ENCODE results near the gene CST9. TPM values are rescaled to one million over a fixed set of nuclear protein-coding genes. Genes with fewer than 3 reads are reported as not detected.
"Not testable (repeated sequence)": the region's sequence is repeated elsewhere in the genome, so short reads cannot be mapped to it uniquely, and the experiment has no call there.

CST9 gene
- total and polyA plus RNA-seq, 2 donors from 2014 or later = not detected

- no peak for TF ChIP-seq CTCF (IDR thresholded peaks at IDR 0.05; ENCODE audit: borderline replicate concordance, extremely low read depth, insufficient read depth)
- FAIRE-seq = no peak
- intact Hi-C loops (cut with DNase I) = no loop called here
- Histone ChIP-seq H3K4me1 (ENCODE audit: control insufficient read depth in 2 of 3, insufficient read depth in 2 of 3, low read depth in 1 of 3, low read length in 3 of 3) (no peaks in the 10 kb centered on the region), H3K9me3 (ENCODE audit: control insufficient read depth in 2 of 3, insufficient read depth in 1 of 3, low read length in 3 of 3) (no peaks in the 10 kb centered on the region), H3K9ac (ENCODE audit: low read length in 3 of 3) (no peak overlapping the region), H3K4me3 (ENCODE audit: low read length in 3 of 3) (no peak overlapping the region), H3K27me3 (ENCODE audit: control insufficient read depth, insufficient read depth, low read length) (no peaks in the 10 kb centered on the region), H3K36me3 (ENCODE audit: control insufficient read depth in 2 of 3, insufficient read depth in 3 of 3, low read length in 3 of 3) (no peaks in the 10 kb centered on the region), H3K27ac (ENCODE audit: low read depth in 2 of 2, low read length in 2 of 2) (no peak overlapping the region)
- no peak for DNase-seq
Observed at GRCh38 chr20:23583526-23583925, 22.2 kb downstream of the CST9 start.

- no peak for DNase-seq
- Histone ChIP-seq H3K9me3 (ENCODE audit: control insufficient read depth in 2 of 3, insufficient read depth in 1 of 3, low read length in 3 of 3) (no peaks in the 10 kb centered on the region), H3K4me3 (ENCODE audit: low read length in 3 of 3) (no peak overlapping the region), H3K27ac (ENCODE audit: low read depth in 2 of 2, low read length in 2 of 2) (no peak overlapping the region), H3K4me1 (ENCODE audit: control insufficient read depth in 2 of 3, insufficient read depth in 2 of 3, low read depth in 1 of 3, low read length in 3 of 3) (no peaks in the 10 kb centered on the region), H3K9ac (ENCODE audit: low read length in 3 of 3) (no peak overlapping the region), H3K36me3 (ENCODE audit: control insufficient read depth in 2 of 3, insufficient read depth in 3 of 3, low read length in 3 of 3) (no peaks in the 10 kb centered on the region), H3K27me3 (ENCODE audit: control insufficient read depth, insufficient read depth, low read length) (no peaks in the 10 kb centered on the region)
- no peak for TF ChIP-seq CTCF (IDR thresholded peaks at IDR 0.05; ENCODE audit: borderline replicate concordance, extremely low read depth, insufficient read depth)
- intact Hi-C loops (cut with DNase I) = no loop called here
- FAIRE-seq = no peak
Observed at GRCh38 chr20:23582293-23582692, 23.4 kb downstream of the CST9 start.

- H3K27ac ChIP-seq (ENCODE audit: low read depth in 2 of 2, low read length in 2 of 2); H3K27me3 ChIP-seq (ENCODE audit: control insufficient read depth, insufficient read depth, low read length); intact Hi-C loops (cut with DNase I); H3K9me3 ChIP-seq (ENCODE audit: control insufficient read depth in 2 of 3, insufficient read depth in 1 of 3, low read length in 3 of 3); H3K36me3 ChIP-seq (ENCODE audit: control insufficient read depth in 2 of 3, insufficient read depth in 3 of 3, low read length in 3 of 3); H3K9ac ChIP-seq (ENCODE audit: low read length in 3 of 3); H3K4me3 ChIP-seq (ENCODE audit: low read length in 3 of 3); FAIRE-seq; H3K4me1 ChIP-seq (ENCODE audit: control insufficient read depth in 2 of 3, insufficient read depth in 2 of 3, low read depth in 1 of 3, low read length in 3 of 3): not testable (repeated sequence)
- DNase-seq = peak in 1 of 5 donors; percentile 45
Observed at GRCh38 chr20:23581833-23582232, 23.9 kb downstream of the CST9 start.

GRCh38 chr20:23574977-23575376 lies 30.7 kb downstream of the CST9 start:
- DNase-seq = no peak
- Histone ChIP-seq H3K9me3 (ENCODE audit: control insufficient read depth in 2 of 3, insufficient read depth in 1 of 3, low read length in 3 of 3) (no peaks in the 10 kb centered on the region), H3K27ac (ENCODE audit: low read depth in 2 of 2, low read length in 2 of 2) (no peak overlapping the region), H3K4me3 (ENCODE audit: low read length in 3 of 3) (no peak overlapping the region), H3K36me3 (ENCODE audit: control insufficient read depth in 2 of 3, insufficient read depth in 3 of 3, low read length in 3 of 3) (no peaks in the 10 kb centered on the region), H3K27me3 (ENCODE audit: control insufficient read depth, insufficient read depth, low read length) (no peaks in the 10 kb centered on the region), H3K4me1 (ENCODE audit: control insufficient read depth in 2 of 3, insufficient read depth in 2 of 3, low read depth in 1 of 3, low read length in 3 of 3) (no peaks in the 10 kb centered on the region), H3K9ac (ENCODE audit: low read length in 3 of 3) (no peak overlapping the region)
- intact Hi-C loops (cut with DNase I) = no loop called here
- TF ChIP-seq CTCF (IDR thresholded peaks at IDR 0.05; ENCODE audit: borderline replicate concordance, extremely low read depth, insufficient read depth) = no peak
- FAIRE-seq = no peak
